Epithelial cell of proximal tubule (primary cell): ENCODE measurements around the gene IMMP2L. TPM values are rescaled to one million over a fixed set of nuclear protein-coding genes. Genes with fewer than 3 reads are reported as not detected.

ENCODE experiments used
- DNase-seq: peaks from one replicate; pipeline ENCODE4 v3.0.0-alpha.2; 2011; ENCODE audit warnings: low read depth
- H3K4me3 ChIP-seq: 2 replicates; pipeline ENCODE4 v1.5.1; 2011; ENCODE audit warnings: low read depth, mild to moderate bottlenecking, low read length
- total RNA-seq: library from RNA; depleted of rRNA; stranded (reverse); fragments of >200 nt; gene quantifications from 2 replicates; pipeline ENCODE4 v1.2.3, GENCODE V29; 2015
- TF ChIP-seq, protein P1 (sequence below): conservative IDR thresholded peaks from 2 replicates; pipeline ENCODE4 v1.5.1; 2012; ENCODE audit warnings: low read depth, mild to moderate bottlenecking, low read length

Gene IMMP2L
- total RNA-seq, 1 donor from 2014 or later, result 8.4 TPM

GRCh38 chr7:110633313-110633712 is 929.0 kb downstream of the IMMP2L start:
- TF ChIP-seq, protein P1, sequence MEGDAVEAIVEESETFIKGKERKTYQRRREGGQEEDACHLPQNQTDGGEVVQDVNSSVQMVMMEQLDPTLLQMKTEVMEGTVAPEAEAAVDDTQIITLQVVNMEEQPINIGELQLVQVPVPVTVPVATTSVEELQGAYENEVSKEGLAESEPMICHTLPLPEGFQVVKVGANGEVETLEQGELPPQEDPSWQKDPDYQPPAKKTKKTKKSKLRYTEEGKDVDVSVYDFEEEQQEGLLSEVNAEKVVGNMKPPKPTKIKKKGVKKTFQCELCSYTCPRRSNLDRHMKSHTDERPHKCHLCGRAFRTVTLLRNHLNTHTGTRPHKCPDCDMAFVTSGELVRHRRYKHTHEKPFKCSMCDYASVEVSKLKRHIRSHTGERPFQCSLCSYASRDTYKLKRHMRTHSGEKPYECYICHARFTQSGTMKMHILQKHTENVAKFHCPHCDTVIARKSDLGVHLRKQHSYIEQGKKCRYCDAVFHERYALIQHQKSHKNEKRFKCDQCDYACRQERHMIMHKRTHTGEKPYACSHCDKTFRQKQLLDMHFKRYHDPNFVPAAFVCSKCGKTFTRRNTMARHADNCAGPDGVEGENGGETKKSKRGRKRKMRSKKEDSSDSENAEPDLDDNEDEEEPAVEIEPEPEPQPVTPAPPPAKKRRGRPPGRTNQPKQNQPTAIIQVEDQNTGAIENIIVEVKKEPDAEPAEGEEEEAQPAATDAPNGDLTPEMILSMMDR, result no peak
- no peak for DNase-seq
- no peak overlapping the region for H3K4me3 ChIP-seq

GRCh38 chr7:110626414-110626813 is 935.9 kb downstream of the IMMP2L start:
- no peak for DNase-seq
- H3K4me3 ChIP-seq, result no peak overlapping the region
- TF ChIP-seq, protein P1, result no peak

DNA sequence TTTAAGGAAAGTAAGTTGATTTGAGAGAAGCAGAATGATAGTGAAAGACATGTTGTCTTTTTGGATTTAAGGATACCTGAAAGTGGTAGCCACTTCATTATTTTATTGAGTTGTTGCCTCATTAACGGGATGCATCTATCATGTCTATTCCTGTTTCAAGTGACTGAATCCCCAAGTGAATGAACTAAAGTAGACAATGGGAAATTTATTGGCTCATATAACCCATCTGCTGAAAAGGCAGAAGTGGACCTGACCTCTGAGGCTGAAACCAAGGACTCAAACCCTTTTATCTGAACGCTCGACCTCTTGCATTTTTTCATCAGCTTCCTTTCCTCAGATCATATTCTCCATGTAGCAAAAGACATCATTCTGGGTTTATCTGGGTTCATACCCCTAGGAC is 937.0 kb downstream of the IMMP2L start:
- no peak overlapping the region for H3K4me3 ChIP-seq
- TF ChIP-seq, protein P1, result no peak
- DNase-seq, result no peak

DNA sequence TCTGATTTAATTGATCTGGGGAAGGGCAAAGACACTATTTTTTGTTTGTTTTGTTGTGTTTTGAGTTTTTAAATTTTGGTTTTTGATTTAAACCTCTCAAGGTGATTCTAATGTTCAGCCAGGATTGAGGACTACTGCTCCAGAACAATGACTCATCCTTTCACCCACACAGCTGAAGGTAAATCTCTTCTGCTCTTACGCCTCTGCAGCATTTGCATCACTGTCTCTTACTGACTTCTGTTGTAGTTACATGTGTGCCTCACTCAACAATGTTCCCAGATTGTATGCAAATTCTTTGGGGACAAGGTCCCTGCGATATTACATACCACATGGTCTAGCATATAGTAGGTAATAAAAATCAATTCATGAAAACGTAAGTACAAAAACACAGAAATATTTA is 938.9 kb downstream of the IMMP2L start:
- no peak overlapping the region for H3K4me3 ChIP-seq
- no peak for DNase-seq
- TF ChIP-seq, protein P1, result no peak

GRCh38 chr7:110621289-110621688 is 941.0 kb downstream of the IMMP2L start:
- DNase-seq, result no peak
- no peak overlapping the region for H3K4me3 ChIP-seq
- TF ChIP-seq, protein P1, result no peak

DNA sequence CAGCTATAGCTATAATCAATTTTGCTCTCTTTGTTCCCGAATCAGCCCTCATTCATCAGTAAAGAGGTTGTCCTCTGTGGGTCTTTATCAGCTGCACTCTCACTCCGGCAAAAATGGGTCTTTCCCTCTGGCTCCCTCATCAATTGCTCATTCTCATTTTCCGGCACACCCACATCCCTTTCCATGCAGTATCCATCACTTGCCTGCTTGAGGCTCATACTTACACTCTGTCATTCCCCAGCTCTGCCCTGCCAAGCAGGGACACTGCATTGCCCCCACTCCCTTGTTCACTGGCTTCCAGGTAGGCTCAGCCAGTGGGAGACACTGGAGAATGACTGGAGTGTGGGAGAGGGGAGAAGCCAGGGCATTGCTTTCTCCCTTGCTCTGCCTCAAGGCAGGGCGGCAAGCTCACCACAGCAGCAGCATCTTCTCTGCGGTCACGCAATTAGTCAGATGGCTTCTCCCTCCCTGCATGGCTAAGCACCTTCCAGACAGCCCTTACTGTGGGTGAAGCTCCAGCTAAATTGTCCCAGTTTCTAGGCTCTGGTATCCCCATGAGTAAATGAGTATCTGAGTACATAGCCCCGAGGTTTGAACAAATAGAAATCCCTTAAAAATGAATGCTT is 942.1 kb downstream of the IMMP2L start:
- no peak for DNase-seq
- no peak overlapping the region for H3K4me3 ChIP-seq

More for the DNA sequence above, 942.1 kb downstream of the IMMP2L start:
- TF ChIP-seq, protein P1, result no peak
